GM21381 (cell line): Measurements from ENCODE around the gene KRTAP5-4.
"Not testable (repeated sequence)": the region's sequence is repeated elsewhere in the genome, so short reads cannot be mapped to it uniquely, and the experiment has no call there.

Experiments
- ATAC-seq: cut with Tn5 transposase; IDR thresholded peaks from one replicate; pipeline ENCODE4 v1.9.1; 2021; ENCODE audit warnings: mild to moderate bottlenecking, moderate library complexity; ENCODE audit not compliant: unreplicated experiment

KRTAP5-4 gene

GRCh38 chr11:1604181-1604580 is 17.8 kb downstream of the KRTAP5-4 start:
- no peak for ATAC-seq

- ATAC-seq = no peak
These were observed 18.3 kb downstream of the KRTAP5-4 start for GRCh38 chr11:1603629-1604028.

GRCh38 chr11:1601663-1602062 is 20.3 kb downstream of the KRTAP5-4 start:
- ATAC-seq = not testable (repeated sequence)

GRCh38 chr11:1600626-1601025 is 21.3 kb downstream of the KRTAP5-4 start:
- no peak for ATAC-seq

- ATAC-seq = no peak
These were observed 23.1 kb downstream of the KRTAP5-4 start for GRCh38 chr11:1598816-1599215.

- ATAC-seq = not testable (repeated sequence)
These were observed 23.5 kb downstream of the KRTAP5-4 start for GRCh38 chr11:1598406-1598805.

- no peak for ATAC-seq
These were observed 24.0 kb downstream of the KRTAP5-4 start, which contains the start of gene KRTAP5-2 for GRCh38 chr11:1597994-1598380. TSS of gene KRTAP5-2 (minus strand) at chr11:1598294. CDS start at chr11:1598250, 44 bp downstream.

GRCh38 chr11:1597331-1597993 is 24.5 kb downstream of the KRTAP5-4 start:
- ATAC-seq = no peak

- ATAC-seq = not testable (repeated sequence)
These were observed 25.3 kb downstream of the KRTAP5-4 start for GRCh38 chr11:1596576-1597121.

GRCh38 chr11:1595994-1596575 is 25.9 kb downstream of the KRTAP5-4 start:
- not testable (repeated sequence) for ATAC-seq

GRCh38 chr11:1592628-1593027 is 29.3 kb downstream of the KRTAP5-4 start:
- no peak for ATAC-seq

- ATAC-seq = no peak
These were observed 31.9 kb downstream of the KRTAP5-4 start for GRCh38 chr11:1589996-1590395.

- ATAC-seq = not testable (repeated sequence)
These were observed 32.6 kb downstream of the KRTAP5-4 start for GRCh38 chr11:1589191-1589963.

GRCh38 chr11:1586699-1587098 is 35.2 kb downstream of the KRTAP5-4 start:
- ATAC-seq = no peak

- ATAC-seq = not testable (repeated sequence)
These were observed 37.1 kb downstream of the KRTAP5-4 start, which contains the start of gene KRTAP5-1 for GRCh38 chr11:1584661-1585370. TSS of gene KRTAP5-1 (minus strand) at chr11:1585283. CDS start at chr11:1585249, 34 bp downstream.

- not testable (repeated sequence) for ATAC-seq
These were observed 39.0 kb downstream of the KRTAP5-4 start for GRCh38 chr11:1582909-1583308.

GRCh38 chr11:1581976-1582375 is 40.0 kb downstream of the KRTAP5-4 start:
- no peak for ATAC-seq

GRCh38 chr11:1576825-1577224 is 45.1 kb downstream of the KRTAP5-4 start:
- ATAC-seq = no peak

- not testable (repeated sequence) for ATAC-seq
These were observed 46.2 kb downstream of the KRTAP5-4 start for GRCh38 chr11:1575756-1576155.

GRCh38 chr11:1574933-1575242 is 47.0 kb downstream of the KRTAP5-4 start:
- no peak for ATAC-seq
